ENCODE data around the gene TAF11L10. TPM values are rescaled to one million over a fixed set of nuclear protein-coding genes. Genes with fewer than 3 reads are reported as not detected.

TAF11L10 gene
- polyA plus RNA-seq, 3 donors from 2014 or later = not detected

Other genes with a start within 250 kb of the TAF11L10 start
- gene TAF11L2, start 99.6 kb downstream of the TAF11L10 start, polyA plus RNA-seq = not detected
- not detected for gene TAF11L3, start 79.5 kb downstream of the TAF11L10 start, polyA plus RNA-seq
- not detected for gene TAF11L4, start 76.0 kb downstream of the TAF11L10 start, polyA plus RNA-seq
- gene TAF11L5, start 72.6 kb downstream of the TAF11L10 start, polyA plus RNA-seq = not detected
- not detected for gene TAF11L6, start 69.2 kb downstream of the TAF11L10 start, polyA plus RNA-seq
- not detected for gene TAF11L7, start 12.1 kb downstream of the TAF11L10 start, polyA plus RNA-seq
- not detected for gene TAF11L8, start 6.9 kb downstream of the TAF11L10 start, polyA plus RNA-seq
- gene TAF11L9, start 3.4 kb downstream of the TAF11L10 start, polyA plus RNA-seq = not detected
- not detected for gene TAF11L11, start 6.4 kb upstream of the TAF11L10 start, polyA plus RNA-seq
- gene TAF11L12, start 12.6 kb upstream of the TAF11L10 start, polyA plus RNA-seq = not detected
- gene TAF11L13, start 34.3 kb upstream of the TAF11L10 start, polyA plus RNA-seq = not detected
- gene TAF11L14, start 36.6 kb upstream of the TAF11L10 start, polyA plus RNA-seq = not detected

Measured in immature natural killer cell (primary cell).